UCSD-AML1 (cell line): Measurements from ENCODE around the gene CYP1A2.
"Not testable (repeated sequence)": the region's sequence is repeated elsewhere in the genome, so short reads cannot be mapped to it uniquely, and the experiment has no call there.

ENCODE experiments used
- DNase-seq: peaks from one replicate; lab custom pipeline; 2025; ENCODE audit not compliant: unreplicated experiment; lab: John Stamatoyannopoulos, UW

CYP1A2 gene

DNA sequence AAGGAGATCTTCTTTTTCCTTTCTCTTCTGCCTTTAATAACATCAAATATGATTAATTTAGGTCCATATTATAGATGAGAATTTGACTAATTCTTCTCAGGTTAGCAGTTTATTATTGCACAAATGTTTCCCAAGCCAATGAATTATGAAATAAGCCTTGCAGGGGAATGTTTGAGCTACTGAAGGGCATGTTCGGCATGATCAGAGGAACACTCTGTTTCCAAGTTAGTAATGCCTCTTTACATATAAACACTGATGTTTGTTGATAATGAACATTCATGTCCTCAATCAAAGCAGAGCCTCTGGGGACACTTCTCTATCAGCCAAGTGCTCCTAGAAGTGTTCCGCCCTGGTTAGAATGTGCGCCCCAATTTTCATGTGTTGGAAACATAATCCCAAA, 13.3 kb upstream of the CYP1A2 start:
- DNase-seq: no peak

GRCh38 chr15:74738239-74738638, 10.4 kb upstream of the CYP1A2 start:
- DNase-seq: not testable (repeated sequence)

- no peak for DNase-seq
Measured at GRCh38 chr15:74742422-74742821, 6.2 kb upstream of the CYP1A2 start.

DNA sequence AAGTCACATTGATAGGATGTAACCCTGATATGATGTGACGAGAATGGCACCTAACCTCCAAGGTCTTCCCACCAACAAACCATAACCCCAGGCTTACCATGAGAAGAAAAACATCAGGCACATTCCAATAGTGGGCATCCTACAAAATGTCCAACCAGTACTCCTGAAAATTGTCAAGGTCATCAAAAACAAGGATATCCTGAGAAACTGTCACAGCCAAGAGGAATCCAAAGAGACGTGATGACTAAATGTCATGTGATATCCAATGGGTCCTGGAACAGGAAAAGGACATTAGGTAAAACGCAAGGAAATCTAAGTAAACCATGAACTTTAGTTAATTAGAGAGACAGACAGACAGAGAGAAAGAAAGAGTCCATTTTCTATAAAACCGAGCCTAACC, 2.3 kb upstream of the CYP1A2 start:
- no peak for DNase-seq

- DNase-seq: no peak
Measured at GRCh38 chr15:74749832-74750231, 1.2 kb downstream of the CYP1A2 start.

DNA sequence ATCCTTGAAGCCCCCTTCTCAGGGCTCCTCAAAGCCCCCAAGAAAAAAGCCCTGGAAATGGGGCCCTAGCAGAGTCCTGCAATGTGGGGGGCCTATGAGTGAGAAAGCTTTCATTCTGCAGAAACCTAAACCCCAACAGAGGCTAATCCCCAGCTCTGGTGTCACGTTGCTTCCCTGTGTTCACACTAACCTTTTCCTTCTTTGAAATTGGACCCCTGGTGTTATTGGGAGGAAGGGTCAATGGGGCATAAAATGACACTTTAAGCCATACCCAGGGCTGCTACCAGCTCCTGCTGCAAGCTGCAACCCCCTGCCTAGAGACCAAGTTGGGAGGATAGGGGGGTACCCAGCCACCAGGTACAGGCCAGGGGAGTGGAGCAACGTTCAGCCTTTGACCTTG, 2.1 kb downstream of the CYP1A2 start:
- no peak for DNase-seq

GRCh38 chr15:74752011-74752410, 3.4 kb downstream of the CYP1A2 start:
- no peak for DNase-seq

GRCh38 chr15:74752531-74752930, 3.9 kb downstream of the CYP1A2 start:
- DNase-seq: no peak

DNA sequence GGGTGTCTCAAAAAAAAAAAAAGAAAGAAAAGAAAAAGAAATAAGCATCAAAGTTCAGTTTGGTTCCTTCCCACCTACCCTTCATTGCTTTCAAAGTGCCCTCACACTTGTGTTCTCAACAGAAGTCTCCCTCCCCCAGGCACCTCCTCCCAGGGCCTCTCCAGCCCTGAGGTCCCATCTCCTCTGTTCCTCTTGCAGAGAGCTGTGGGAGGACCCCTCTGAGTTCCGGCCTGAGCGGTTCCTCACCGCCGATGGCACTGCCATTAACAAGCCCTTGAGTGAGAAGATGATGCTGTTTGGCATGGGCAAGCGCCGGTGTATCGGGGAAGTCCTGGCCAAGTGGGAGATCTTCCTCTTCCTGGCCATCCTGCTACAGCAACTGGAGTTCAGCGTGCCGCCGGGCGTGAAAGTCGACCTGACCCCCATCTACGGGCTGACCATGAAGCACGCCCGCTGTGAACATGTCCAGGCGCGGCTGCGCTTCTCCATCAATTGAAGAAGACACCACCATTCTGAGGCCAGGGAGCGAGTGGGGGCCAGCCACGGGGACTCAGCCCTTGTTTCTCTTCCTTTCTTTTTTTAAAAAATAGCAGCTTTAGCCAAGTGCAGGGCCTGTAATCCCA, 6.1 kb downstream of the CYP1A2 start:
- peak; percentile 25 for DNase-seq

DNA sequence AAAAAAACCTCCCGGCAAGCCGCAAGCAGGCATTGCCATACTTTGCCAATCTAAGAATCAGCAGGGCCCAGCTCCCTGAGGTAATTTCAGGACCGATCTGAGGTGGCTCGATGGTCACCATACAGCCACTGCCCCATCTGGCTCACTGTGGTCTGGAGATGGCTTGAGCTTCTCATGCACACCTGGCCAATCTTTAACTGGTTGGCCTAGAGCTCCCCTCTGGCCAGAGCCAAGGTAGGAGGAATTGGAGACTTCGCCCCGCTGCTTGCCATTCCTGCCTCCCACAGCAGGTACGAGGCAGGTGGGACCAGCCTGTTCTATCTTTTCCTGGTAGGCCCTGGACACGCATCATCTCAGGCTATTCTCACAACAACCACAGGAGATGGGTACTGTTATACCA, 10.1 kb downstream of the CYP1A2 start:
- DNase-seq: no peak

GRCh38 chr15:74762791-74763150, 14.1 kb downstream of the CYP1A2 start:
- no peak for DNase-seq

GRCh38 chr15:74763416-74763815, 14.8 kb downstream of the CYP1A2 start:
- DNase-seq: no peak

GRCh38 chr15:74767167-74768098, 18.8 kb downstream of the CYP1A2 start:
- DNase-seq: no peak

DNA sequence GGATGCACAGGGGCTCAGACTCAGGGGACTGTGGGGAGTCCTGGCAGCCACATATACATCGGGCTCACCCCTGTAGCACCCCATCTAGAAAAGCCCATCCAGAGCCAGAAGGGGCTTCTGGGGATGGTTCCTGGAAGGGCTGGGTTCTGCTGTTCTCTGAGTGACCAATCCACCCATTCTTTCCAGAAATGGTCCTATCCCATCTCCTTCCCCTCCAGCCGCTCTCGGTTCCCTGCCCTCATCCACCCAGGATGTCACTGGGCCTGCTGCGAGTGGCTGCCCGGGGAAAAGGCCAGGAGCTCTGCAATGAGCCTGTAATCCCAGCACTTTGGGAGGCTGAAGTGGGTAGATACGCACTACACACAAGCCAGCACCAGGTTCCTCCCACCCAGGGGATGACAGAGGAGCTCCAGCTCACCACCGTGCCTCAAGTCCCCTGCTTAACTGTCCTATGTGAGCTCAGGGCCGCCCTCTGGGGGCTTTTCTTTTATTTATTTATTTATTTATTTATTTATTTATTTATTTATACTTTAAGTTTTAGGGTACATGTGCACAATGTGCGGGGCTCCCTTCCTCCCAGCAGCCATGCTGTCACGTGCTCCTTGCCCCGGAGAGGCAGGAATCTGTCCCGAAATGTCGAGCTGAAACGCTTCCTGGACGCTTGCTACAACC, 19.6 kb downstream of the CYP1A2 start:
- no peak for DNase-seq

DNA sequence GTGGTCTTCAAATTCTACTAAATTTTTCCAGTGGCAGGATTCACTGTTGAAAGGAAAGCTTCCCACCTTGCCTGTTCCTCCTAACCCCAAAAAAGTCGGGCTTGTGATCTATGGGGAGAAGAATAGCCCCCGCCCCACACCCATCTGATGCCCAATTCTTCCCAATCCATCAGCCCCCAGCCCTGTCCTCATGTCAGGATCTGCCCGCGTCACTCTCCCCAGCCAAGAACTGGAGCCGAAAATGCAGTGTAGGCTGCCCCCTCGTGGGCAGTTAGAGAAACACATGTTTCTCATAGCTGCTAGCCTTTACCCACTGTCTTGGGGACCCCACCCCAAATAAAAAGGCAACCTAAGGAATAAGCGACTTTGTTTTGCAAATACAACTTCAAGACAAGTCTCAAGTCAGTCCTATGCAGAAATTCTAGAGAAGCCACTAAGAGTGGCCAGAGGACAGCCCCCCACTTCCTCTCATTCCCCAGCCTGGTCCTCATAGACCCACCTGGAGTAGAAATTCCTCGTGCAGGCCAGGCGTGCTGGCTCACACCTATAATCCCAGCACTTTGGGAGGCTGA, 20.2 kb downstream of the CYP1A2 start:
- peak; percentile 52 for DNase-seq

- DNase-seq: no peak
Measured at GRCh38 chr15:74769463-74770025, 20.9 kb downstream of the CYP1A2 start.

- no peak for DNase-seq
Measured at GRCh38 chr15:74770211-74770903, 21.7 kb downstream of the CYP1A2 start.

DNA sequence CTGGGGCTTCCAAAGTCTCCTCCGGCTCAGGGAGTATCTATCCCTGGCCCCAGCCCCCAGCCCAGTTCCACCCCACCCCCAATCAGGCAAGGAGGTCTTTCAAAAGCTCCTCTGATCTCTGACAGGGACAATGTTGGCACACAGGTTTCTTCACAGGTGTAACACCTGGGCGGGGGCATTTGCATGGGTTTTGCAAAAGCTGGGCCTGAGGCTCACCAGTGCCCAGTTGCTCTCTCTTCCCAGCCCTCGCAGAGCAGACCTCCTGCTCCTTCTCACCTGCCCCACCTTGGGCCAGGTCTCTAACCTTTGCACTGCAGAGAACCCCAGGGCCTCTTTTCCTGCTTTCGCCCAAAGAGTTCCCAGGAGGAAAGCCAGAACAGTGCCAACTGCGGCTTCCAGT, 24.7 kb downstream of the CYP1A2 start:
- no peak for DNase-seq

DNA sequence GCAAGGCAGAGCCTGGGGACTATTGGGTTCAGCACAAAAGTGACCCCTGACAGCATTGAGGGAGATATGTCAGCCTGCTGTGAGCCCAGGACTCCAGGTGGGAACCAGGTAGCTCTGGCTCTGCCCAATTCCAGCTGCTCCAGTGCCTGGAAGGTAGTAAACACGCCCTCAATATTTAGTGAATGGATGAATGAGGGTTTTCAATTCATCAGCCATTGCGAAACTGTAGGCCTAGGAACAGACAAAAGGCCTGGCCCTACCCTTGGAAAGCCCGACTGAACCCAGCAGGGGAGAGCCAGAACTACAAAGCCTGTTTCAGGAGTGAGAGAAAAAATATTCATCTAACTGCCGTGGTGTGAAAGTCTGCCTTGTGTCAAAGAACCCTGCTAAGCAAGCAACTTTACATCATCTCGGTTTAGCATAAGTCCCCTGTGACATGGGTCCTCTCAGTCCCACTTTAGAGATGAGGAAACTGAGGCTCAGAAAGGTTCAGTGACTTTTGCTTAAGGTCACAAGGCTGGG, 25.1 kb downstream of the CYP1A2 start:
- no peak for DNase-seq

DNA sequence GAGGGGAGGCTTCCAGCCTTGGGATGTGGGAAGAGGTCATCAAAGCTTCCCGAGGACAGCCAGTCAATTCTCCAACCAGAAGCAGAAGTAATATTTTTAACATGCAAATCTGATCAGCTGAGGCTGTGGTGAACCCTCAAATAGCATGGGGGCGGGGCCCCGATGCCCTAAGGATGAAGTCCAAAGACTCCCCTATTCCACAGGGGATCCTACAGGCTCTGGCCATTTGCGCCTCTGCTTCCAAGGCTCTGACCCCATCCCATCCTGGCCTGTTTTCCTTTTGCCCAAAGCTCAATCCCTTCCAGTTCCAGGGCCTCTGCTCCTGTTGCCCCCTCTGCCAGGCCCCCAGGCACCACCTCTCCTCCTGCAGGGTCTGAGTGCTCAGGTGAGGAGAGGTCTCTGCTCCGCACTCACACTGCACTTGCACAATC, 26.5 kb downstream of the CYP1A2 start:
- peak; percentile 27 for DNase-seq
